ENCODE results near the gene LPCAT1.
"Not testable (repeated sequence)": the region's sequence is repeated elsewhere in the genome, so short reads cannot be mapped to it uniquely, and the experiment has no call there.

Gene LPCAT1

DNA sequence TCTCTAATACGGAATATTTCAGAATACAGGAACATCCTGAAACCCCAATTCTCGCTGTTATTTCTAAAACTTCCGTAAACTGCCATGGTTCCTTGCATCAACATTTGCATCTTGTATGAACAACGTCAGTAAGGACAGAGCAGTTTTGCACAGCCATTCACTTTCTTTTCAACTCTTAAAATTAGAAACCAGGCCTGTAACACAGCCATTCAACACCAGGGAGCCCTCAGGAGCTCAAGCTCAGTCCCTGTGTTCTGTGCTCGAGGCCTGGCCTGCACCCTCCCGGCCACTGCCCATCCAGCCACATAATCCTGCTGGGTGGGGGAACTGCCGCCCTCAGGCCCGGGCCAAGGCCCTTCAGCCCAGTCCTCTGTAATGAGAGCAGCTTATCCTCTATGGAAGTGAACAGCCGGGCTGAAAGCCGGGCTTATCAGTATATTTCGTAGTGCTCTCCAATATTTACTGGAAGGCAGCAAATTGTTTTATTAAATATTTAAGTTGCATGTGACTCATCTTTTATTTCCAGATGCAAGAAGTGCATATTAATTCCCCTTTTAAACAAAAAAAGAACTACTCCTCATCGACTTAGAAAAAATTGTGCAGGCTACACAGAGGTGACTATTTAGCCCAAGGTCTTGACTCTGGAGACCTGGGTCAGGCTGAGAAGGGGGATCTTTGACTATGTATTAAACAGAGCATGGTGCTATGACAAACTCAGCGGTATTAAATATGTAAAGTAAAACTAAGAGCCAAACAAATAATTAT, 45.3 kb downstream of the LPCAT1 start:
- DNase-seq (ENCODE audit: low spot score) = no peak

DNA sequence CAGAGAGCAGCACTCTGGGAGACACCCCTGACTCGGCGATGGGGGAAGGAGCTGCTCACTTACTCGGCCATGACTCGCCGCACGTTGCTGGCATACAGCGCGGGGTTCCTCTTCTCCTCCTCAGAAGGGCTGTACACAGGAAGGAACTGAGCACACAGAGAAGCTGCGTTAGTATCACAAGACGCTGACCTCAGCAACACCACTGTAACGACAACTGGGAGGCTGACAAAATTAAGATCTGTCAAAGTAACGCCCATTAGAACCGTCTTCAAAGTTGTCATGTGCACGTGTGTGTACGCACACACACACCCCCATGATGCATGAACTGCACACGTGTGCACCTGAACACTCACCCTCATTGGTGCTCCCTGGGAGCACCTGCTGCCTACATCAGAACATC, 46.4 kb downstream of the LPCAT1 start:
- DNase-seq (ENCODE audit: low spot score) = no peak

DNA sequence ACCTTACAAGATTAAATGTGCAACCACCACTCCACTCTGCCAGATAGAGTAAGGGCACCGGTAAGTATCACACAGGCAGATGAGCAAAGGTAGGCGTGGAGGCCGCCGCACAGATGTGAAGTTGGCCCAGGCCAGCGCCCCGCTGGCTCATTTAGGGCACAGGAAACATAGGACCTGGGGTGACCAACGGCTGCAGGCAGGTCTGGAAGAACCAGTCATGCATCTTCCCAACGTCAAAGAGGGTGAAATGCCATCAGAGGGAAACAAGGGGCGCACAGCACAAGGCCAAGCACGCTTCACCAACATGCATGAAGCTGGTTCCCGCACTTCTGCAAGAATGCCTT, 46.8 kb downstream of the LPCAT1 start:
- DNase-seq (ENCODE audit: low spot score) = no peak

DNA sequence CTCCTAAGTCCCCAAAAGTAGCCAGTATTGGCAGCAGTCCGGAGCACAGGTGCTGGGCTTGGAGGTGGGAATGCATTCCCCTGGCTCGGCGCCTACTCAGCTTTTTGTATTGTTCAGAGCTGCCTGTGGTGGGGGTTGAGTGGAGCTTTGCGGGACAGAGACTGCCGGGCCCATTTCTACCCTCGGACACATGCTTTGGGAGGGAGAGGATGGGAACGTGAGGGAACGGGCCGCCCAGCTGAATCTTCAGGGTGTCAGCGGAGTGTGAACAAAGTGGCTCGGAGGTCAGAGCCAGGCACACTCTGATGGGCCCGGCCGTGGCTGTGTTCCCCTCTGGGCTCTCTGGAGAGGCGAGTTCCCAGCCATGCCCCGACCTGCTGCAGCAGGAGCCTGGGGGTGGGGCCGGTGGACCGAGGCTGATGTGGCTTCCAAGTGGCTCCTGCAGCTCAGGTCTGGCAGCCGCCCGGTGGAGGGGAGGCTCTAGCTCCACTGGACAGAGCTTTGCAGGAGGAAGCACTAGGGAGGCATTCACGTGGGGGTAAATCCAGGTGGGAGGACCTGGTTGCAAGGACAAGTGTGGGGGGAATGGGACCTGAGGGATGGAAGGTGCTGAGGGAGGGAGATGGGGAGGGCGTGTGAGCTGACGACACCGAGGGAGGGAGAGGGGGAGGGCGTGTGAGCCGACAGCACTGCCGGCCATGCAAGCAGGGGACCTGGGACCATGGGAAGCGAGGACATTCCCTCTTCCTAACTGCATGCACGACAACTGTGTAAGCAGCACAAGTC, 47.4 kb downstream of the LPCAT1 start:
- no peak for DNase-seq (ENCODE audit: low spot score)

DNA sequence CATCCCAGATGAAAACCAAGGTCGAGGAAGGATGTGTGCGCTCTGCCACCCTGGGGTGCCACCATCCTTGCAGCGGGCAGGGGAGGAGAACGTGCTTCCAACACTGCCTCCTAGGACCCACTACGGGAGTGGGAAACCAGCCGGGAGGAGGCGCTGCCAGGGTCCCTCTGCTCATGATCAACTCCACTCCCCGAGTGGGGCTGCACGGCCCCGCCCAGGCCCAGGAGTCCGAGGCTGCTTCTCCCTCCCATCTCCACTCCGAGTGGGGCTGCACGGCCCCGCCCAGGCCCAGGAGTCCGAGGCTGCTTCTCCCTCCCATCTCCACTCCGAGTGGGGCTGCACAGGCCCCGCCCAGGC, 48.2 kb downstream of the LPCAT1 start:
- DNase-seq (ENCODE audit: low spot score) = not testable (repeated sequence)

DNA sequence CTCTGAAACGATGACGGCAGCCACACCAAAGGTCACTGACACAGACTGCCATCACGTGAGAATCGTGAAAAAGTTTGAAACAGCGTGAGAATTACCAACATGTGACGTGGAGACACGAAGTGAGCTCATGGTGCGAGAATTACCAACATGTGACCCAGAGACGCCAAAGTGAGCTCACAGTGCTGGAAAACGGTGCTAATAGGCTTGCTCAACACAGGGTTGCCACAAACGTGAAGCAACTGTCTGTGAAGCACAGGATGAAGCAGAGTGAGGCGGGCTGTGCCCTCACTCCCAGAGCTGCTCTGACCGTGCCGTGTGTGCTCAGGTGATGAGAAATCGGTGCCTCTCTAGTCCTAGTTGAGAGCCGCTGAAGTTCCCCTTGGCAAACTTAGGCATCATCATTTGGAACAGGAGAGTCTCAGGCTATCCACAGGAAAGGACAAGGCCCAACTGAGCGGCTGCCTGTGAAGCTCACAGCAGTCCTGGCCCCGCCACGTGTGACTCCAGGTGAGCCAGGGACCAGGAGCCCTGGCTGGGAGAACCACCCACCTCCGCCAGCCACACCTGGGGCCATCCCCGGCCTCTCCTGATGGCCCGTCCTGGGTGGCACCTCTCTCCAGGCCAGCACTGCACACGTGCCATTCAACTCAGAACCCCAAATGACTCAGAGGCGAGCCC, 48.8 kb downstream of the LPCAT1 start:
- no peak for DNase-seq (ENCODE audit: low spot score)

DNA sequence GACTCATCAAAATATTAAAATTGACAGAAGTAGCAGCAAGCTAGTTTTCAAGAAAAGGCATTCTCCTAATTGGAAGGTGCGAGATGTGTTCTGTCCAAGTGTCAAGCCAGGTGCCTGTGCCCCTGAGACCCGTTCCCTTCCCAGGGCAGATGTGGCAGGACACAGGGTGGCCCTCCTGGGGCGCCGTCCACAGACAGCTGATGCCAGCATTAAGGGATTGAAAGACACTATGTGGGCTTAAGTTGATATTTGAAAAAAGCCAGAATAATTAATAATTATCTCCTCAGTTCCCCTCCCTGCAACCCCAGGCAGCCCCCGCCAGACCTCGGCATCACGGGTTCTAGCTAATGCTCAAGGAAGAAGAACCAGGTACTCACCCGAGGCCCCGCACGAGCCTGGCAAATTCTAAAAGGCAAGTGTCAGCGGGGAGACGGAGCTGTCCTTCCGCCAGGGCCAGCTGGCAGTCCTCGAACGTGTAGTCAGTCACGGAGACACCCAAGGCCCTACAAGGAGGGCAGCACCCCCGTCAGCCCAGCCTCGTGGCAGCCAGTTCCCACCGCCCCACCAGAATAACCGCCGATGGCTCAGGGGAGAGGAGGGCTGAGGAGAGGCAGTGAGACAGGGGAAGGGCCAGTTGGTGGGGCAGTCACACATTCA, 49.4 kb downstream of the LPCAT1 start:
- DNase-seq (ENCODE audit: low spot score) = no peak

DNA sequence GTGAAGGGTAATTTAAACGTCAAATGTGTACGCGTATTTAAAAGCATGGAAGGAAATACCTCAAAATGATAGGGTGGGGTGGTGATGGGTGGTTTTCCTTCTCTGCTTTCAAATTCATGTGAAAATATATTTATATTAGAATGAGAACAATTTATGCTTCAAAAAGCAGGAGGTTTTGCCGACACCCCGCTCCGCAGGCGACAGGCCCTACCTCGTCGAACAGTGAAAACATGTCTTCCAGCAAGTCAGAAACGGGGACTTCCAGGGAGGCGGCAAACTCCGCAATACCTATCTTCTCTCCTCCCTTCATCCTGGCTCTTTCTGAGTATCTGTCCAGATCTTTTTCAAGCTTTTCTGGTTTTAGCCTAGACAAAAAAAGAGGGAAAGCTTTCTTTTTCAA, 50.0 kb downstream of the LPCAT1 start:
- DNase-seq (ENCODE audit: low spot score) = no peak

DNA sequence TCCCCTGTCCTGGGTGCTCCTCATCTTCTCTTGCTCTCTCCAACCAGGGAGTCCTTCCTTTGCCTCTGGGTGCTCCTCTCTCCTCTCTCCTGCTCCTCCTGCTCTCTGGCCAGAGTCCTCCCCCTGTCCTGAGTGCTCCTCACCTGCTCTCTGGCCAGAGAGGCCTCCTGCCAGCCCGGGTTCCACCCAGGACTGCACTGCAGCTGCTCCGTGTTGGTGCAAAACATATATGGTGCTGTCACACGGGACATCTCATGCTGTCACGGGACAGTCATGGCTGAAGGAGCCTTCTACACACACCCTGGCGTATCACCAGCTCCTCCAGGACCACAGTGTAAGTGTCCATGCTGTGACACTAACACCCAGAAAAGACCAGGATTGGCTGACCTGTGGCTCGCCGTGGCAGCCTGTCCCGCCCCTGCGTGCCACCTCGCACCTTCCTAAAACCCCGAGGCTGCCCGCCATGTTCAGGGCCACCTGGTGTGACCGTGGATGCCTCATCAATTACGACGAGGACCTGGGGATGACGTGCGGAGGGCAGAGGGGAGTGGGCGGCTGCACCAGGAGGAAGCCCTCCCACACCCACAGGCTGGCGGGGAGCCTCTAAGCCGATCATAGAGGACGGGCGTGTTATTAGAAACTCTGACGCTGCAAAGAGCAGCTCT, 50.7 kb downstream of the LPCAT1 start:
- DNase-seq (ENCODE audit: low spot score) = no peak

DNA sequence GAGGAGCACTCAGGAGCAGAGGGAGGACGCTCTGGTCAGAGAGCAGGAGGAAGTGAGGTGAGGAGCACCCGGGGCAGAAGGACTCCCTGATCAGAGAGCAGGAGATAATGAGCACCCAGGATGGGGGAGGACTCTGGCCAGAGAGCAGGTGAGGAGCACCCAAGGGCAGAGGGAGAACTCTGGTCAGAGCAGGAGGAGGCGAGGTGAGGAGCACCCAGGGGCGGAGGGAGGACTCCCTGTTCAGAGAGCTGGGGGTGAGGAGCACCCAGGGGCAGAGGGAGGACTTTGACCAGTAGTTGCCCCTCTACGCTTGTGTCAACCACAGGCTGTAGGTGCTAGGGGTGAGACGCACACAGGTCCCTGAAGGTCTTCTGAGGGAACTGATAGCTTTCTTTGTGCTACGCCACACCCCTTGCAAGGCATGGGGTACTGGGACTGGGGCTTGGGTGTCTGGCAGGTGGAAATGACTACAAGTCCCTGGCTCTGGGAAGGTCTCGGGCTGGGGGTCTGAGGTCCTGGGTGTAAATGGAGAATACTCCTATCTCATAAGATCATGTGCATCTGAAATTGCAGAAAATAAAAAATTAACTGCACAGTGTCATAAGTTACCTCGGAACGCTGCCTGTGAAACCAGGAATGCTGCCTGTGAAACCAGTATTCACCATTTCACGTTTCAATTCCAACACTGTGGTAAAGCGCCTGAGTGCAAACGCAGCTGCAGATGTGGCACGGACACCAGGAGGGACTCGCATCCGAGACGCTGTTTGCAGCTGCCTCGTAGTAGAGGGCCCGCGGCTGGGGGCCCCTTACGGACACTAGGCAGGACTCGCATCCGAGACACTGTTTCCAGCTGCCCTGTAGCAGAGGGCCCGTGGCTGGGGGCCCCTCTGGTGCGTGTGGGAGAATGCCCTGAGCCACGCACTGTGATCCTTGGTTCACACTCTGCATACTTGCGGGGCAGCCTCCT, 51.5 kb downstream of the LPCAT1 start:
- DNase-seq (ENCODE audit: low spot score) = no peak

DNA sequence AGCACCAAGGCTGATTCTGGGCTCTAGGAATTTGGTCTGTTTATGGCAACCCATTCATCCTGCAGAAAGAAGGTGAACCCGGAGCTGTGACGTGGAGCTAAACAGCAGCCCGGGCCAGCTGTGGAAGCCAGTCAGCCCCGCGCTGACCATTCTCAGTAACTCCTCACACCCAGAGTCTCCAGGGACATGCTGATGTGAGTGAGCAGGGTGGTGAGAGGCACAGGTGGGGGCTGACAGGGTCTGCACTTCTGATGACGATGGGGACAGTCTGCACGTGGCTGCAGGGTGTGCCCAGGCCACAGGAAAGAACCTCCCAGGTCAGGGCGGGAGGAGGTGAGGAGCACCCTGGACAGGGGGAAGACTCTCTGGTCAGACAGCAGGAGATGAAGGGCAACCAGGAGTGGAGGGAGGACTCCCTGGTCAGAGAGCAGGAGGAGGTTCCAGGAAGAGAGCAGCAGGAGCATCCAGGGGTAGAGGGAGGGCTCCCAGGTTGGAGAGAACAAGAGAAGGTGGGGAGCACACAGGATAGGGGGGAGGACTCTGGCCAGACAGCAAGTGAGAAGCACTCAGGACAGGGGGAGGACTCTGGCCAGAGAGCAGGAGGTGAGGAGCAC, 52.4 kb downstream of the LPCAT1 start:
- no peak for DNase-seq (ENCODE audit: low spot score)

DNA sequence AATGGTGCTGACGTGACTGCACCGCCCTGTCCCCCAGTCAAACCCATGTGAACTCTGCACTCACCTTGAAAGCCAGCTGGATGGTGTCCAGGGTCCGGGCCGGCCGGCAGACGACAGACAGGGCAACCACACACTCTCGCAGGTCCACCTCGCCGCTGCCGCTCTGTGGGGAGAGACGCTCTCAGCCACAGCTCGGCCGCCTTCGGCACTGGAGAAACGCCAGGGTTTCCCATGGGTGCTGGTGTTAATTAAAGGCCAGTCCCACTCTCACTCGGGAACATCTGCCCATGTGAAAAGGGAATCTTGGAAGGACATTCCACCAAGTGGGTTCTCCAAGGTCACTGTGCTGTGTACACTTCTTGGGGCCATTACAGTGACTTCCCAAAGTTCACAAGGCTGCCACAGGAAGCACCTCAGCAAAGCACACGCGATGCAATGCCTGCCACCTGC, 53.0 kb downstream of the LPCAT1 start:
- DNase-seq (ENCODE audit: low spot score) = no peak

DNA sequence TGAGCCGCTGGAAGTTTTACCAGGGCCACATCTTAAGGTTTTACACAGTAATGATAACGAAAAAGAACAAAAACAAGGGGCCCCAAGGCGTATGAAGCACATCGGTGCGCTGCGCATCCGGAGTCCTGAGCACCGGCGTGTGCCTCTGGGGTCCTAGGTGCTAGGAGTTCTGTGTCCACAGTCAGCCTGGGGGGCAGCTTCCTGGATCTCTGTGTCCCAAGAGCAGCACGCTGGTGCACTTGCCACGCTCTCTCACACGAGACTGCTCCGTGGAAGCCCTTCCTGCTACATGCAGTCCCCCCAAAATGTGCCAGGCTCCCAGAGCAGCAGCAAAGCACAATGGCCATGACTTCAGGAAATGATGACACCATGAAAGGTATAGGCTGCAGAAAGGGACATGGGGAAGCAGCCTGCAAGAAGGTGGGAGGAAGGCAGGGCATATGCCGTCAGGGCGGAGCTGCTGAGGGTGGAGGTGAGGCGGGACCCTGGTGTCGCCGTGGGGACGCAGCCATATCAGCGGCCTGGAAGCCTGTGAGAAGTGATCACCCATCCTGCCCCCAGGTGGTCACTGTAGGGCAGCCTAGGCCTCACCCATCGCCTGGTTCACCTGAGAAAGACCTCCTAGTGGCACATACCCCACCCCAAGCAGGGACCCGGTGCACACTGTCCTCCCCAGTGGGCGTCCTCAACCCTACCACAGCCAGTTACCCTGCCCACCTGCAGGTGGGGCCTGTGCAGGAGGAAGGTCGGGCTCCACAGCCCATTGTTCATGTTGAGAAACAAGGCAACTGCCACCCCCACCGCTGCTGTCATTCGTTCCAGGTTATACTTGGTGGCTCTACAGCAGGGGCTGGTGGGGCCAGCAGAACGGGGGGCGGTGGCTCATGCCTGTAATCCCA, 54.9 kb downstream of the LPCAT1 start:
- no peak for DNase-seq (ENCODE audit: low spot score)

DNA sequence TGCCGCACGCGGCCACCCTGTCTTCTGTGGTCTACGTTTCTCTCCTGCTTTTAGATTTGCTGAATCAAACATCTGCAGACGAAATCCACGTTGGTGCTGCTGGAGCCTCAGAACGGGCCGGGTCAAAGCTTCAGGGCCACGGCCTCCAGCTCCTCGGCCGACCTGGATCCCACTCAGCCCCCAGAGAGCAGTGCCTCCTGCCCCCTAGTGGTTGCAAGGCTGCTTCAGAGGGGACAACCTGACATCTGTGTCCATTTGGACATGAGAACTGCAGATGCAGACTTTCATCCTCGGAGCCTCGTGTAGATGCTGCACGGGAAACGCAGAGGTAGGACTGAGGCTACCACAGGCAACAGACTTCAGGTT, 55.5 kb downstream of the LPCAT1 start:
- peak; percentile 71 for DNase-seq (ENCODE audit: low spot score)

DNA sequence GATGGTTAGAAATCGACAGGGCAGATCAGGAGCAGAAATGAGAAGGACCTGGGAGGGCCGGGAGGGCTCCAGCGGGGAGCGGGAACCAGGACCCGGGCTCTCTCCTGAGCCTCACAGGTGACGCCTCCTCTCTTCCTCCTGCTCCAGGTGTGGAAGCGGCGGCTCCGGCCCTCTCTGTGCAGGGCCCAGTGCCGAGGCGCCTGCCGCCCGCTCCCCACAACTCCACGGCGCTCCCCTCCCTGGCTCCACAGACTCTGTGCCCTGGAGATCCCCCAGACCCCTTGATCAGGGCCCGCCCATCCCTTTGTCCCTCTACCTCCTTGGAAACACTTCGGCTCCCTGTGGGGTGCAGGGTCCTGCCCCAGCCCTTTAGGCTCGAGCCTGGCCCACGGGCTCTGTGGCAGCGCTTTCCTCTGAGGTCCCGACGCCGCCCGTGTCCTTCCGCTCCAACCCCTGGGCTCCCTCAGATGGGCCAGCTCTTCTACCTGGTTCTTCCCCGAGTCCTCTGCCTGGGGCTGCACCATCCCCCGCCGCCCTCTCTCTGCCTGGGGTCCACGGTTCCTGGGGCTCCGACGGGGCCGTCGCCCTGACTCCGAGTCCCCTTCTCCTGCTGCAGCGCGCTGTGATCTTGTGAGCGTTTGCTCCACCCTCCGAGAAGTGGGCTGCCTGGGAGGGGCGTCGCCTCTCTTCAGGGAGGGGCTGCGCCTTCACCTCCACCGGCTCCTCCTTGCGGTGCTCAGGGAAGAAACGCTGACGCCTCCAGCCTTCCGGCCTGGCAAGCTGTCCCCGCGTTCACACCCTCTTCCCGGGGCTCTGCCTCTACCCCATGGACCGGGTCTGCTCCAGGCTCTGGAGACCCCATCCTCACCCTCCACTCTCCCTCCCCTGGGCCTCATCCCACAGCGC, 56.2 kb downstream of the LPCAT1 start:
- no peak for DNase-seq (ENCODE audit: low spot score)

DNA sequence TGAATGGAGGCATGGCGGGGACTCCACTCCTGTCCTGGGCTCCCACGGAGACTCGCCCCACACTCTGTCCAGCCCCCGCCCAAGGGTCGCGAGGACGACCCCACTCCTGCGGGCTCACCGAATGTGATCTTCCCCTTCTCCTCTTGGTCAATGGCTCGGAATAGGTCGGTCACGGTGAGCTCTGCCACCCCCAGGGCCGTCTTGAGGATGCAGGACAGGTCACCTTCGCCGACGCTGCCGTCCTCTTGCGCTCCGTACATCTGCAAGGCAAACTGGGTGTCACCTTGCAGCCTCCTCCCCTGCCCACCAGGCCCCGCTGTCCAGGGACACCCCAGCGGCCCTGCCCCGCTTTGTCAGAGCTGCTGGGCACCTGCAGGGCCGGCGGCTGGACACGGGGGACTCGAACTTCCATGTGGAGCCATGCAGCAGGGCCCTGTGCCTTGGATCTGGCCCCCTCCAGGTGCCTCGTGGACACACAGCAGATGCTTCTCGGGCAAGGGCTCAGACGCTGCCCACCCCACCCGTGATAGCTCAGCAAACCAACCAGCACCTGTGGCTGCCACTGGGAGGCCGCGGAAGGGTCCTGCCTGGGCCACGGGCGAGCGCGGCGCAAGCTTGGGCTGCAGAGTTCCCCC, 57.0 kb downstream of the LPCAT1 start:
- DNase-seq (ENCODE audit: low spot score) = no peak

DNA sequence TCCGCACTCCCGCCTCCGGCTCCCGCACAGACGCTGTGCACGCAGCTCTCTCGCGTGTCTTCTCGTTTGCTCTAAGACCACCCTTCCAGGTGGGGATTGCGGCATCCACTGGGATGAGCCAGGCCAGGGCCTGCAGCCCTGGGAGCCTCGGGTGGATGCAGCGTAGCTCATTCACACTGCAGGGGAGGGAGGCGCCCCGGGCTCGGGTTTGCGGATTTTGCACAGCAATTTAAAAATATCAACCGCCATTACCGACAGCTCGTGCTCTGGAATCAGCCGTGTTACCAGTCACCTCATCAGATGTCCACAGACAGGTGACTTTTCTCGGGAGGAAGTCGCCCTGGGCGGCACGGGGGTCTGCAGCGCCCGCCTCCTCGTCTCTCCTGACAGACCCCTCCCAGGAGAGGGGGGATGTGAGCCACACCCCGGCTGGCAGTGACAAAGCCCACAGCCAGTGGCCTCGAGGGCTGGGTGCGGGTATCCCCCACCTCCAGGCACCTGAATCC, 57.7 kb downstream of the LPCAT1 start:
- no peak for DNase-seq (ENCODE audit: low spot score)

DNA sequence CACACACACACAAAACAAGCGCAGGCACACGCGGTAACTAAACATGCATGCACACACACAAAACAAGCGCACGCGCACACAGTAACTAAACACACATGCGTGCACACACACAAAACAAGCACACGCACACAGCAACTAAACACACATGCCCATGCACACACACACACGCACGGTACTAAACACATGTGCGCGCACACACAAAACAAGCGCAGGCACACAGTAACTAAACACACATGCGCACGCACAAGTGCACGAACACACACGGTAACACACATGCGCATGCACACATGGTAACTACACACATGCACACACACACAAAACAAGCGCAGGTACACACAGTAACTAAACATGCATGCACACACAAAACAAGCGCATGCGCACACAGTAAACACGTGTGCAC, 58.6 kb downstream of the LPCAT1 start:
- DNase-seq (ENCODE audit: low spot score) = no peak
